D721Med (cell line): ENCODE data around the gene SORCS2.

Experiments used
- DNase-seq: peaks from one replicate; pipeline ENCODE4 v3.0.0; 2011; ENCODE audit warnings: low spot score; ENCODE audit not compliant: insufficient read length
- FAIRE-seq: peaks from 2 replicates; lab custom pipeline; 2011; peaks lifted over from hg19 to GRCh38; lab: Jason Lieb, UNC
- CTCF ChIP-seq: IDR thresholded peaks from 2 replicates; pipeline ENCODE4 v1.5.1; 2012; ENCODE audit warnings: mild to moderate bottlenecking, control low read depth; ENCODE audit not compliant: insufficient read depth; ENCODE audit errors: missing control alignments

SORCS2 gene

GRCh38 chr4:7217039-7217438 lies 24.7 kb downstream of the SORCS2 start:
- no peak for TF ChIP-seq CTCF
- FAIRE-seq (no peak), DNase-seq (no peak)

GRCh38 chr4:7217474-7218321 lies 25.4 kb downstream of the SORCS2 start:
- no peak for TF ChIP-seq CTCF
- no peak for FAIRE-seq
- DNase-seq, result no peak

GRCh38 chr4:7218686-7219085 lies 26.3 kb downstream of the SORCS2 start:
- DNase-seq (no peak), FAIRE-seq (no peak)
- no peak for TF ChIP-seq CTCF

- DNase-seq (no peak), FAIRE-seq (no peak)
- TF ChIP-seq CTCF, result no peak
Measured at GRCh38 chr4:7222521-7222920, 30.2 kb downstream of the SORCS2 start.

GRCh38 chr4:7223541-7223940 lies 31.2 kb downstream of the SORCS2 start:
- DNase-seq (no peak), FAIRE-seq (no peak)
- no peak for TF ChIP-seq CTCF

- TF ChIP-seq CTCF, result no peak
- DNase-seq (no peak), FAIRE-seq (no peak)
Measured at GRCh38 chr4:7224001-7224400, 31.7 kb downstream of the SORCS2 start.

- FAIRE-seq, result no peak
- no peak for DNase-seq
- no peak for TF ChIP-seq CTCF
Measured at GRCh38 chr4:7224878-7225533, 32.7 kb downstream of the SORCS2 start.
